Activated T-helper 2 cell treated with anti-CD3 and anti-CD28 coated beads, Interferon-gamma antibody, Interleukin-2, Interleukin-4, amounts not matched to agents 10 μg/mL and 5 μg/mL and 100 μg/mL, durations not matched to agents 14 hours and 24 hours and 36 hours (primary cell): Measurements from ENCODE around the gene RHOU. TPM values are rescaled to one million over a fixed set of nuclear protein-coding genes. Genes with fewer than 3 reads are reported as not detected.
"Not testable (repeated sequence)": the region's sequence is repeated elsewhere in the genome, so short reads cannot be mapped to it uniquely, and the experiment has no call there.

Source experiments
- DNase-seq: peaks from one replicate; pipeline ENCODE4 v3.0.0; 2021; ENCODE audit warnings: low spot score
- H3K27ac Mint-ChIP-seq: one replicate; pipeline ENCODE4 v1.8.0; 2021; ENCODE audit warnings: mixed read lengths
- H3K27me3 Mint-ChIP-seq: one replicate; pipeline ENCODE4 v1.8.0; 2021; ENCODE audit warnings: low read depth, mixed read lengths
- H3K36me3 Mint-ChIP-seq: one replicate; pipeline ENCODE4 v1.8.0; 2021; ENCODE audit warnings: low read depth, mixed read lengths
- H3K4me1 Mint-ChIP-seq: one replicate; pipeline ENCODE4 v1.8.0; 2021; ENCODE audit warnings: low read depth, mixed read lengths
- H3K4me3 Mint-ChIP-seq: one replicate; pipeline ENCODE4 v1.8.0; 2021; ENCODE audit warnings: low read depth, mild to moderate bottlenecking, moderate library complexity, mixed read lengths
- H3K9me3 Mint-ChIP-seq: one replicate; pipeline ENCODE4 v1.8.0; 2021; ENCODE audit warnings: mixed read lengths
- intact Hi-C: fragments of 100-400 bp; cut with micrococcal nuclease; formaldehyde crosslinking; loops from one replicate; pipeline ENCODE4 v1.15.1; 2023
- total RNA-seq: library from RNA; stranded (reverse); gene quantifications from 2 replicates; pipeline ENCODE4 v1.2.3, GENCODE V29; 2022

RHOU gene
- 0.18 and 0.28 TPM in 2 replicates for total RNA-seq

DNA sequence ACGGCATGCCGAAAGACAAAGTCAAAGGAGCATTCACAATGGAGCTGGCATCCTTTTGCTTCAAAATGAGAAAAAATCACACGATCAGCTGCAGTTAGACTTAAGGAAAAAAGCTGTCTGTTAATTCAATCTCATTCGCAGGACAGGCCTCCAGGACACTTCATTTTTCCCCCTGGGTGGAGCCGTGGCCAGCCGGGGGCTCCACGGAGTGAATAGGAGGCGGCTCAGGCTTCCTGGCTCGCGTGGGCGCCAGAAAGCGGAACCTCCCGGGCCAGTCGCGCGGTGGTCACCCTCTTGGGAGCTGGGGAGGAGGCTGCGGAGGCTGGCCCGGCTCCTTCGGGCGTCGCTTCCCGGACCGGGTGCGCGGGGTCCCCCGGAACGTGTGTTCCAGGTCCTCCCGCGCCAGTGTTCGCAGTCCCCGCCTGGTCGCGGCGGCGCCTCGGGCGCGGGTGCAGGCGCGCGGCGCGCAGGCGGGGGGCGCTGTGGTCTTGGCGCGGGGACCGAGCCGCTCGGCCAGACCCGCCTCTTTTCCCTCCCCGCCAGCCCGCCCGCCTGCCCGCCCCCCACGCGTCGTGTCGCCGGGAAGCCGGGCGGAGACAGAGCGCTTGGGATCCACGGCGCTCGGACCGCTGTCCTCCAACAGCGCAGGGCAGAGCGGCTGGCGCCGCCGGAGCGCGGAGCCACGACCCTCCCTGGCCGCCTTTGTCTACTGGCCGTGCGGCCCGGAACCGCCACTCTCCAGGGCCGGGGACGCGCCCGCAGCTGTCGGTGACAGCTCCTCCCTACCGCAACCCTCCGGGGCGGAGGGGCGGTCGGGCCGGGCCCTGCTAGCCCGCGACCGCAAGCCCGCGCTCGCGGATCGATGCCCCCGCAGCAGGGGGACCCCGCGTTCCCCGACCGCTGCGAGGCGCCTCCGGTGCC lies at the start of gene RHOU:
Gene RHOU, plus strand, starts transcription at position 599 of the 921 bp plus-strand sequence. Its CDS starts 264 bp downstream, at position 863.
- Mint-ChIP-seq H3K36me3 (no peaks in the 10 kb centered on the region), H3K27ac (peak within 1 kb of the TSS; percentile 12), H3K4me3 (peak within 1 kb of the TSS; percentile 75), H3K9me3 (no peaks in the 10 kb centered on the region), H3K4me1 (peaks cover 5% of the 10 kb centered on the region), H3K27me3 (peaks cover 63% of the 10 kb centered on the region)
- intact Hi-C loops, result loop anchor here (5.0 to 10.0 kb wide), 3 partner anchors 57 to 517 kb away; no protein-coding TSS in a partner anchor
- peak; percentile 58 for DNase-seq

DNA sequence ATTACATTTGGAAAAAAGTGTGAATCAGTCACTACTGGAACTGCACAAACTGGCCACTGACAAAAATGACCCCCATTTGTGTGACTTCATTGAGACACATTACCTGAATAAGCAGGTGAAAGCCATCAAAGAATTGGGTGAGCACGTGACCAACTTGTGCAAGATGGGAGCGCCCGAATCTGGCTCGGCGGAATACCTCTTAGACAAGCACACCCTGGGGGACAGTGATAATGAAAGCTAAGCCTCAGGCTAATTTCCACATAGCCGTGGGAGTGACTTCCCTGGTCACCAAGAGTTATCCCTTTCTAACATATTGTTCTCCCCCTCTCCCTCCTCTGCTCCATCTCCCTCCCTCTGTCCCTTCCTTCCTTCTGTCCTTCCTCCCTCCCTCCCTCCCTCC lies 47.7 kb upstream of the RHOU start:
- H3K36me3 Mint-ChIP-seq, result no peaks in the 10 kb centered on the region
- H3K9me3 Mint-ChIP-seq, result no peaks in the 10 kb centered on the region
- no peak overlapping the region for H3K4me3 Mint-ChIP-seq
- no peaks in the 10 kb centered on the region for H3K4me1 Mint-ChIP-seq
- H3K27me3 Mint-ChIP-seq, result peaks cover 30% of the 10 kb centered on the region
- H3K27ac Mint-ChIP-seq, result no peak overlapping the region
- no peak for DNase-seq
- intact Hi-C loops, result no loop called here

DNA sequence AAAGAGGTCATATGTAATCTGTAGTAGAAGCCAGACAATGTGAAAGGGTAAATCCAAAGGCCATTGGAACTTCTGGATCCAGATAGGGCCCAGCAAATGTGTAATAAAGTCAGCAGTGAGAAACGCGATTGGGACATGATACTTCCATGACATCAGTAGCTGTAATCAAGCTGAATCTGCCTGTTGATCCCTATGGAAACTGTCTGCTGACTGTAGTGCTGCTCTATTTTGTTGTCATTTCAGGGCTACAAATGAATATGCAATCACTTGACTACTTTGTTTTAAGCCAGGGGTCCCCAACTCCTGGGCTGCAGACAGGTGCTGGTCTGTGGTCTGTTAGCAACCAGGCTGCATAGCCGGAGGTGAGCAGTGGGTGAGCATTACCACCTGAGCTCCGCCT lies 46.0 kb upstream of the RHOU start:
- no peaks in the 10 kb centered on the region for H3K36me3 Mint-ChIP-seq
- H3K27ac Mint-ChIP-seq, result no peak overlapping the region
- no peak for DNase-seq
- intact Hi-C loops, result no loop called here
- no peaks in the 10 kb centered on the region for H3K4me1 Mint-ChIP-seq
- no peaks in the 10 kb centered on the region for H3K9me3 Mint-ChIP-seq
- peaks cover 27% of the 10 kb centered on the region for H3K27me3 Mint-ChIP-seq
- H3K4me3 Mint-ChIP-seq, result no peak overlapping the region

DNA sequence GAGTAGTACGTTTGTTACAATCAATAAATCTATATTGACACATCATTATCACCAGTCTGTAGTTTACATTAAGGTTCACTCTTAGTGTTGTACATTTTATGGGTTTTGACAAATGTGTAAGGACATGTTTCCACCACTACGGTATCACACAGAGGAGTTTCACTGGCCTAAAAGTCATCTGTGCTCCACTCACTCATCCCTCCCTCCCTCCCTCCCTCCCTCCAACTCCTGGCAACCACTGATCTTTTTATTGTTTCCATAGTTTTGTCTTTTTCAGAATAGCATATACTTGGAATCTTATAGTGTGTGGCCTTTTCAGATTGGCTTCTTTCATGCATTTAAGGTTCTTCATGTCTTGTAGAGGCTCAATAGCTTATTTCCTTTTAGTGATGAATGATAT lies 44.1 kb upstream of the RHOU start:
- Mint-ChIP-seq H3K9me3 (no peaks in the 10 kb centered on the region), H3K4me1 (peaks cover 9% of the 10 kb centered on the region), H3K27me3 (peaks cover 32% of the 10 kb centered on the region), H3K27ac (no peak overlapping the region), H3K4me3 (no peak overlapping the region), H3K36me3 (no peaks in the 10 kb centered on the region)
- DNase-seq, result no peak
- intact Hi-C loops, result loop anchor here (5.0 kb wide), 1 partner anchor 536 kb away; no protein-coding TSS in a partner anchor

DNA sequence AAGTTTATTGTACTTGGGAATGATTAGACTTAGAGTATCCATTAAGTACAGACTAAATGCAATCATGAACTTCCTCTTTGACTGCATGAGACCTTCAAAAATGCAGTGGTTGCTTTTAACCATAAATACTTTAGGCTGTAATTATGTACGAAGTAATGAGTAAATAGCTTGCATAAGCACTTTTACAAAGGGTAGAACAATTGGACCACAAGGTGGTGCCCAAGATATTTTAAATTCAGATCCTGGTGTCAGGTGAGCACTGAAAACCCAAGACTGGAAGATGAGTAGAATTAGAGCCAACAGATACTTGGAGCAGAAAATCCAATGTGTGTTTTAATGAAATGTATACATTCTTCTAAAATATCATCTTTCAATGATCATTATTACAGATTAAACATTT lies 43.4 kb upstream of the RHOU start:
- H3K36me3 Mint-ChIP-seq, result no peaks in the 10 kb centered on the region
- H3K4me1 Mint-ChIP-seq, result peaks cover 9% of the 10 kb centered on the region
- H3K4me3 Mint-ChIP-seq, result no peak overlapping the region
- H3K9me3 Mint-ChIP-seq, result no peaks in the 10 kb centered on the region
- no peak overlapping the region for H3K27ac Mint-ChIP-seq
- no peak for DNase-seq
- intact Hi-C loops, result loop anchor here (5.0 kb wide), 1 partner anchor 535 kb away; no protein-coding TSS in a partner anchor
- H3K27me3 Mint-ChIP-seq, result peaks cover 32% of the 10 kb centered on the region

DNA sequence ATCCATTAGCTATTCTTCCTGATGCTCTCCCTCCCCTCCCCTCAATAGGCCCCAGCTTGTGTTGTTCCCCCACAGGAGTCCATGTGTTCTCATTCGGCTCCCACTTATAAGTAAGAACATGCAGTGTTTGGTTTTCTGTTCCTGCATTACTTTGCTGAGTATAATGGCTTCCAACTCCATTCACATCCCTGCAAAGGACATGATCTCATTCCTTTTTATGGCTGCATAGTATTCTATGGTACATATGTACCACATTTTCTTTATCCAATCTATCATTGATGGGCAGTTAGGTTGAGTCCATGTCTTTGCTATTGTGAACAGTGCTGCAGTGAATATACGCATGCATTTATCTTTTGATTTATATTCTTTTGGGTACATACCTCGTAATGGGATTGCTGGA lies 40.8 kb upstream of the RHOU start:
- H3K27me3 Mint-ChIP-seq, result peaks cover 21% of the 10 kb centered on the region

DNA sequence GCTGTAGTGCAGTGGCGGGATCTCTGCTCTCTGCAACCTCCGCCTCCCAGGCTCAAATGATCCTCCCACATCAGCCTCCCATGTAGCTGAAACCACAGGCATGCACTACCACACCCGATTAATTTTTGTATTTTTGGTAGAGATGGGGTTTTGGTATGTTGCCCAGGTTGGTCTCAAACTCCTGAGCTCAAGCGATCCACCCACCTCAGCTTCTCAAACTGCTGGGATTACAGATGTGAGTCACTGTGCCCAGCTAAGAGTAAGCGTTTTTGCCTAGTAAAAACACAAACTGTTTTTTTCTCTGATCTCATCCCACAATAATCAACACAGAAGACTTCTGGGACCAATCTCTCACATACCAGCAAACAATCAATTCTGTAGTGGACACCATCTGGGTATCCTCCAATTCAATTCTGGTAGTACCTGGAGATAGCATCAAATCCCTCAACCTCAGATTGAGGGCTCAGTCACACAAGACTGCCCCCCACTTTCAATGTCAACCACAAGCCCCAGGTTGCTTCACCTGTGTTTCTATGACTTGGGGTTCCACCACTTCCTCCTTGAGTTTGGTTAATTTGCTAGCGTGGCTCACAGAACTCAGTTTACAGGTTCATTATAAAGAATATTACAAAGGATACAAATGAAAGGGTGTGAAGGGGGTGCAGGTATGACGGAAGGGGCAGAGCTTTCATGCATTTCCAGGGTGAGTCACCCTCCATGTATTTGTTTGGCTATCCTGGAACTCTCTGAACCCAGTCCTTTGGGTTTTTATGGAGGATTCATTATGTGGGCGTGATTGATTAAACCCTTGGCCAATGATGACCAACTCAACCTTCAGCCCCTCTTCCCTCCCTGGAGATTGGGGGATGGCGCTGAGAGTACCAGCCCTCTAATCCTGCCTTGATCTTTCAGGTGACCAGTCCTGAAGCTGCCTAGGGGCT lies 40.0 kb upstream of the RHOU start:
- DNase-seq, result no peak
- no peak overlapping the region for H3K4me3 Mint-ChIP-seq
- intact Hi-C loops, result no loop called here
- no peaks in the 10 kb centered on the region for H3K36me3 Mint-ChIP-seq
- no peak overlapping the region for H3K27ac Mint-ChIP-seq
- no peaks in the 10 kb centered on the region for H3K9me3 Mint-ChIP-seq
- H3K27me3 Mint-ChIP-seq, result peaks cover 17% of the 10 kb centered on the region
- H3K4me1 Mint-ChIP-seq, result peaks cover 9% of the 10 kb centered on the region

More for the DNA sequence above, 40.8 kb upstream of the RHOU start:
- H3K27ac Mint-ChIP-seq, DNase-seq, H3K4me1 Mint-ChIP-seq, H3K9me3 Mint-ChIP-seq, H3K36me3 Mint-ChIP-seq, H3K4me3 Mint-ChIP-seq: not testable (repeated sequence)
- intact Hi-C loops, result loop anchor here (5.0 kb wide), 1 partner anchor 533 kb away; no protein-coding TSS in a partner anchor

DNA sequence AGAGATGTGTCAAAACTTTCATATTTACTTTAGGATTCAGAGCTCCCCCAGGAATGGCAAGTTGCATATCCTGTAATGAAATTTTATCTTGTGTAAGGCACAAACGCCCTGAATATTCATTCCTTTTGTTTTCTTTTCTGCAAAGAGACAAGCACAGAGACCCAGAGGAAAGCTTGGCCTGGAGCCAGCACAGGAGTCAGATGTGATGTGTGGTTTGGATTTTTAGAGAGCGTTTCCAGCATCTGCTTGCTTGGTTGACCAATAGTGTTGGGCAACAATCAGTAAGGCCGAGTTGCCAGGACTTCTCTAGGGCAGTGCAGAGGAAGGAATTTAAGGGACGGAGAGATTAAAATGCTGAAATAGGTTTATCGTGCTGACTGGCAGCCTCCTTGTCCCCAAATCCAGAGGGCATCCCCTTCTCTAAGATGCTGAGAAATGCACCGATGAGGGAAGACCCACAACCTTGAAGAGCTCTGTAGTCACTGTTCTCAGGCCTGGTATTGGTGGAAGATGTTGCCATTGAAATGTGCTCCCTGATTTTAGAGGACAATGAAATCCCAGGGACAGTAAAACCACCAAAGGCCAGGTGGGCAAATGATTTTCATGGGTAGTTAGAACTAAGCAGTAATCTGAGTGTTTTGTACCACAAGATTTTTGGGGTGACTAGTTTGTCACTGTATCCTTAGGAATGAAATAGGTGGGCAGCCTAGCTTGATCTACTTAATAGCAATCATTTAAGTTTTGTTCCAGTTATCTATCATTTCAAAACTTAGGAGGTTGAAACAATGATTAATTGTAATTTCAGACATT lies 37.9 kb upstream of the RHOU start:
- Mint-ChIP-seq H3K27me3 (peaks cover 19% of the 10 kb centered on the region), H3K36me3 (no peaks in the 10 kb centered on the region), H3K4me1 (peaks cover 9% of the 10 kb centered on the region), H3K27ac (no peak overlapping the region), H3K4me3 (no peak overlapping the region), H3K9me3 (no peaks in the 10 kb centered on the region)
- DNase-seq, result no peak
- intact Hi-C loops, result no loop called here

DNA sequence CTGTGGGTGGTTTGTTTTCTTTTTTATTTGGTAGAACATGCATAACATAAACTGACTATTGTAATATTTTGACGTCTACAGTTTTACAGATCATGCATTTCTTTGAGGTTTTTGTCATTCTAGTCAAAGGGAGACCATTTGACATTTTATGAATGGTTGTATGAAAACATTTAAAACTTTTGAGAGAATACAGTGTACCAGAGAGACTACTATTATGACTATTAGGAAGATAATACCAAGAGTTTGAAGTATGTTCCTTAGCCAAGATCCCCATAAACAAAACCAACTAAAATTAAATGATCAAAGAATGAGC lies 37.3 kb upstream of the RHOU start:
- Mint-ChIP-seq H3K27ac (no peak overlapping the region), H3K4me3 (no peak overlapping the region), H3K36me3 (no peaks in the 10 kb centered on the region), H3K27me3 (peaks cover 19% of the 10 kb centered on the region), H3K9me3 (no peaks in the 10 kb centered on the region), H3K4me1 (peaks cover 9% of the 10 kb centered on the region)
- intact Hi-C loops, result no loop called here
- DNase-seq, result no peak

DNA sequence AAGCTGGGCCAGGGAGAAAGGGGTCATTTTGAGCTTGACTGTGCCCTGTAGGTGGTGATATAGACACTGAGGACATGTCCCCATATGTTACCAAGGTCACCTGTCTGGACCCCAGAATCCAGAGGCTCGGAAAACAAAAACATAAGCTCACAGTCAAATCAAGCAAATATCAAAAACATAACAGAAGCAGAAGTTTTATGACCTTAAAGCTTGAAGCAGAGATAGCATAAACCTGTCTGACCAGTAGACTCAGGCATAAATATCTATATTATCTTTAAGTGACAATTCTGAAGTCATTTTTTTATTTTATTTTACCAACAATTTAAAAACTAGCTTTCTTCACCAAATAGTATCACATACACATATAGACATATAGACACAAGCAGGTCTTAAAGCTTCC lies 32.8 kb upstream of the RHOU start:
- Mint-ChIP-seq H3K27ac (no peak overlapping the region), H3K4me3 (no peak overlapping the region), H3K9me3 (no peaks in the 10 kb centered on the region), H3K27me3 (peaks cover 9% of the 10 kb centered on the region), H3K4me1 (no peaks in the 10 kb centered on the region), H3K36me3 (no peaks in the 10 kb centered on the region)
- intact Hi-C loops, result no loop called here
- DNase-seq, result no peak

DNA sequence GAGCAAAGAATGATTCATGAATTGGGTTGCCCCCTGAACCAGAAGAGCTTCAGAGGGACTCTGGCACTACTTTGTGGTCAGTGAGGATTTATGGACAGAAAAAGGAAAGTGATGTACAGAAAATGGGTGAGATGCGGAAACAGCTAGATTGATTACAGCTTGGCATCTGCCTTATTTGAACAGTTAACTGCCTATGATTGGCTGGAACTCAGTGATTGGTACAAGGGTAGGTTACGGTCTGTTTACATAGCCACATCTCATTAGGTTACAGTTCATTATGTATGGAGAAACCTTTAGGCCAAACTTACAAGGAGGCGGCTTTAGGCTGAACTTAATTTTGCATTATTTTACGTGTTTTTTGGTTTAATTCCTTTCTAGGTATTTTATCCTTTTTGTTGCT lies 29.0 kb upstream of the RHOU start:
- Mint-ChIP-seq H3K9me3 (no peaks in the 10 kb centered on the region), H3K36me3 (no peaks in the 10 kb centered on the region), H3K27ac (no peak overlapping the region), H3K4me1 (no peaks in the 10 kb centered on the region), H3K27me3 (peaks cover 9% of the 10 kb centered on the region), H3K4me3 (no peak overlapping the region)
- no peak for DNase-seq
- intact Hi-C loops, result no loop called here

DNA sequence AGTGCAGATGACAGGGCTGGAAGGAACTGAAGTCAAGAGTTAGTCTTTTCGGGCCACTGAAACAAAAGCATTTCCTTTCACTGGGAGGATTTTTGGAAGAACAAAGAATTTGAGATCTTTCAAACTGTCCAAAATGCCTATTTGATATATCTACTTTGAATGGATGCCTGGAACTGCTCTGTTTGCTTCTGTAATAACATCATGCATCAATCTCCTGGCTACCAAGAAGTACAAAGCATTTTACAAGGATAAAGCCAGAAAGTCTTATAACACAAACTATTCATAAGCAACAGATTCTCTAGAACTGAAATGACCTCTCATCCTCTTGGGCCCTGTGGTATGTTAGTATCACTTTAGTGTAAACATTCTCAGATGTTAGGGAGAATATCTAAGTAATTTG lies 18.2 kb upstream of the RHOU start:
- Mint-ChIP-seq H3K4me3 (no peak overlapping the region), H3K27me3 (peaks cover 4% of the 10 kb centered on the region), H3K27ac (no peak overlapping the region), H3K36me3 (no peaks in the 10 kb centered on the region), H3K9me3 (no peaks in the 10 kb centered on the region), H3K4me1 (no peaks in the 10 kb centered on the region)
- intact Hi-C loops, result no loop called here
- no peak for DNase-seq
